ENCODE results near the gene PPP1R12B. TPM values are rescaled to one million over a fixed set of nuclear protein-coding genes. Genes with fewer than 3 reads are reported as not detected.
"Not testable (repeated sequence)": the region's sequence is repeated elsewhere in the genome, so short reads cannot be mapped to it uniquely, and the experiment has no call there.

Gene PPP1R12B
- total RNA-seq, 1 donor from 2014 or later, result 49.1 TPM

DNA sequence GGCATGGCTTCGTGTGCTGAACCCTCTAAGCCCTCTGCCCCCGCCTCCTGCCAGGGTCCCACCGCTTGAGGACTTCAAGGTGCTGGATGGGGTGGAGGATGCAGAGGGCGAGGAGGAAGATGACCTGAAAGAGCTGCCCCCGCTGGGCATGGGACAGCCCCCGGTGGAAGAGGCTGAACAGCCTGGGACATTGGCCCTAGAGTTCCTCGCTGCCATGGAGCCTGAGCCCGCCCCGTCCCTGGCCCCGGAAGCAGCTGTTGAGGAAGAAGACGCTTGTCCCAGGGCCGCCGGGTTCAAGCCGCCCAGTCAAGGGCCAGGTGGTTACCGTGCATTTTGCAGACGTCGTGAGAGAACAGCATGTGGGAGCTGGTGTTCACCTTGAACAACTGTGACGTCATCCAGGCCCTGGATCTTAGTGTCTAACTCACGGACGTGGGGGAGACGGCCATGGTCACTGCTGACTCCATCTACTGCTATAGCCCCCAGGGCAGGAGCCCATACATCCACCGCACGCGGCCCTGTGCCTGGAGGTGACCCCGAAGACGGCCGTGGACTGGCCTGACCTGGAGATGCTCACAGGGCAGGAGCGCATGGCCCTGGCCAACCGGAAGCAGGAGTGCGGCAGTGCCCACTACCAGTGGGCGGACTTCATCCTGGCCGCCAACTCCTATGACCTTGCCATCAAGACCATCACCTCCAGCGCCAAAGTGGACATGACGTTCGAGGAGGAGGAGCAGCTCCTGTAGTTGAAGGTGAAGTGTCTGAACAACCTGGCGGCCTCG, 90.1 kb downstream of the PPP1R12B start:
- no peak overlapping the region for H3K4me3 ChIP-seq
- no peaks in the 10 kb centered on the region for H3K4me1 ChIP-seq
- H3K27me3 ChIP-seq, result no peaks in the 10 kb centered on the region
- H3K9me3 ChIP-seq, result no peaks in the 10 kb centered on the region
- no peak overlapping the region for H3K27ac ChIP-seq
- peaks cover 67% of the 10 kb centered on the region for H3K36me3 ChIP-seq
- peak; percentile 16 for ATAC-seq
- peak; percentile 57 for DNase-seq
- TF ChIP-seq, protein P1, sequence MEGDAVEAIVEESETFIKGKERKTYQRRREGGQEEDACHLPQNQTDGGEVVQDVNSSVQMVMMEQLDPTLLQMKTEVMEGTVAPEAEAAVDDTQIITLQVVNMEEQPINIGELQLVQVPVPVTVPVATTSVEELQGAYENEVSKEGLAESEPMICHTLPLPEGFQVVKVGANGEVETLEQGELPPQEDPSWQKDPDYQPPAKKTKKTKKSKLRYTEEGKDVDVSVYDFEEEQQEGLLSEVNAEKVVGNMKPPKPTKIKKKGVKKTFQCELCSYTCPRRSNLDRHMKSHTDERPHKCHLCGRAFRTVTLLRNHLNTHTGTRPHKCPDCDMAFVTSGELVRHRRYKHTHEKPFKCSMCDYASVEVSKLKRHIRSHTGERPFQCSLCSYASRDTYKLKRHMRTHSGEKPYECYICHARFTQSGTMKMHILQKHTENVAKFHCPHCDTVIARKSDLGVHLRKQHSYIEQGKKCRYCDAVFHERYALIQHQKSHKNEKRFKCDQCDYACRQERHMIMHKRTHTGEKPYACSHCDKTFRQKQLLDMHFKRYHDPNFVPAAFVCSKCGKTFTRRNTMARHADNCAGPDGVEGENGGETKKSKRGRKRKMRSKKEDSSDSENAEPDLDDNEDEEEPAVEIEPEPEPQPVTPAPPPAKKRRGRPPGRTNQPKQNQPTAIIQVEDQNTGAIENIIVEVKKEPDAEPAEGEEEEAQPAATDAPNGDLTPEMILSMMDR (IDR thresholded peaks at IDR 0.05), result no peak
- intact Hi-C loops (cut with DNase I), result no loop called here

DNA sequence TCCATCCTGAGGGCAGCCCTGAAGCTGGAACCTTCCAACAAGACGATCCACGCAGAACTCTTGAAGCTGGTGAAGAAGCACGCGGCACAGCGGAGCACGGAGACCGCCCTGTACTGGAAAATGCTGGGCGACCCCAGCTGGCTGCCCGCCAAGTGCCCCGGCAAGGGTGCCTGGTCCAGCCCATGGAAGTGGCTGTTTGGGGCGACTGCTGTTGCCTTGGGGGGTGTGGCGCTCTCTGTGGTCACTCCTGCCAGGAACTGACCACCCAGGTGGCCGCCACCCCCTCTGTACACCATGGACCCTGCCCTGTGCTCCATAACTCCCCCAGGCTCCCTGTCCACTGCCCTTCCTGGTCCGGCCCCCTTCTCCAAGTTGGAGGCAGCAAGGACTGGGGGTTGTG, 90.8 kb downstream of the PPP1R12B start:
- no peak overlapping the region for H3K4me3 ChIP-seq
- intact Hi-C loops (cut with DNase I), result no loop called here
- TF ChIP-seq, protein P1 (IDR thresholded peaks at IDR 0.05), result no peak
- H3K36me3 ChIP-seq, result peaks cover 64% of the 10 kb centered on the region
- no peak overlapping the region for H3K27ac ChIP-seq
- no peaks in the 10 kb centered on the region for H3K9me3 ChIP-seq
- peak; percentile 56 for DNase-seq
- ATAC-seq, result no peak
- H3K4me1 ChIP-seq, result no peaks in the 10 kb centered on the region
- H3K27me3 ChIP-seq, result no peaks in the 10 kb centered on the region

DNA sequence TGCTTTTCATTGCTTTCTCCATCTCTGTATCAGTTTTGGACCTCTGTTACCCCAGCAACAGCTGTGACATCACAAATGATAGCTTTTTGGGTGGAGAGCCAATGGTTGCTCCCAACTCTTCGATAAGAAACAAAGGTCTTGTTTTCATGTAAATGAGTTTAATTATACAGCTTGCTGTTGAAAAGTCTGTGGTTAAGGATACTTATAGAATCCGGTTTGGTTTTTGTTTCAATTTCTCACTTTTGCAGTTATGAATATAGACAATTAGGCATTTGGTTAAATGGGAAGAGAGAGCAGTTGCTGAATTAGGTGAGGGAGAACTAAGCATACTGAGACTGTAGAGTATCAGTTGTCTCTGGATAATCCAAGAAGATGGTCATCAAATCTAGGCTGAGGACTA, 99.6 kb downstream of the PPP1R12B start:
- H3K4me1 ChIP-seq; H3K36me3 ChIP-seq; DNase-seq; H3K4me3 ChIP-seq; H3K27ac ChIP-seq; ATAC-seq; H3K27me3 ChIP-seq; H3K9me3 ChIP-seq; intact Hi-C loops (cut with DNase I): not testable (repeated sequence)

DNA sequence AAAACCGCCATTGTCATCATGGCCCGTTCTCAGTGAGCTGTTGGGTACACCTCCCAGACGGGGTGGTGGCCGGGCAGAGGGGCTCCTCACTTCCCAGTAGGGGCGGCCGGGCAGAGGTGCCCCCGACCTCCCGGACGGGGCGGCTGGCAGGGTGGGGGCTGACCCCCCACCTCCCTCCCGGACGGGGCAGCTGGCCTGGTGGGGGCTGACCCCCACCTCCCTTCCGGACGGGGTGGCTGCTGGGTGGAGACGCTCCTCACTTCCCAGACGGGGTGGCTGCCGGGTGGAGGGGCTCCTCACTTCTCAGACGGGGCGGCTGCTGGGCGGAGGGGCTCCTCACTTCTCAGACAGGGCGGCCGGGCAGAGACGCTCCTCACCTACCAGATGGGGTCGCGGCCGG, 103.1 kb downstream of the PPP1R12B start:
- H3K4me3 ChIP-seq; H3K27ac ChIP-seq; H3K9me3 ChIP-seq; H3K36me3 ChIP-seq; ATAC-seq; H3K27me3 ChIP-seq; H3K4me1 ChIP-seq; intact Hi-C loops (cut with DNase I); DNase-seq: not testable (repeated sequence)

DNA sequence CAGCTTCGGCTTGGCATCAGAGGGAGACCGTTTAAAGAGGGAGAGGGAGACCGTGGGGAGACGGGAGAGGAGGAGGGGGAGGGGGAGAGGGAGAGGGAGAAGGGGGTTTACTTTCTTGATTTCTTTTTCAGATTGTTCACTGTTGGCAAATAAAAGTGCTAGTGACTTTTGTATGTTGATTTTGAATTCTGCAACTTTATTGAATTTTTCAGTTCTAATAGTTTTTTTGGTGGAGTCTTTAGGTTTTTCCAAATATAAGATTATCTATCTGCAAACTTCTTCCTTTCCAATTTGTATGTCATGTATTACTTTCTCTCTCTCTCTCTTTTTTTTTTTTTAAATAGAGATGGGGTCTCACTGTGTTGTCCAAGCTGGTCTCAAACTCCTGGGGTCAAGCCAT, 104.0 kb downstream of the PPP1R12B start:
- TF ChIP-seq, protein P1 (IDR thresholded peaks at IDR 0.05), result no peak
- H3K27ac ChIP-seq, result no peak overlapping the region
- no peak for ATAC-seq
- H3K27me3 ChIP-seq, result no peaks in the 10 kb centered on the region
- H3K4me1 ChIP-seq, result no peaks in the 10 kb centered on the region
- intact Hi-C loops (cut with DNase I), result no loop called here
- no peak for DNase-seq
- H3K9me3 ChIP-seq, result no peaks in the 10 kb centered on the region
- H3K4me3 ChIP-seq, result no peak overlapping the region
- H3K36me3 ChIP-seq, result peaks cover 6% of the 10 kb centered on the region

DNA sequence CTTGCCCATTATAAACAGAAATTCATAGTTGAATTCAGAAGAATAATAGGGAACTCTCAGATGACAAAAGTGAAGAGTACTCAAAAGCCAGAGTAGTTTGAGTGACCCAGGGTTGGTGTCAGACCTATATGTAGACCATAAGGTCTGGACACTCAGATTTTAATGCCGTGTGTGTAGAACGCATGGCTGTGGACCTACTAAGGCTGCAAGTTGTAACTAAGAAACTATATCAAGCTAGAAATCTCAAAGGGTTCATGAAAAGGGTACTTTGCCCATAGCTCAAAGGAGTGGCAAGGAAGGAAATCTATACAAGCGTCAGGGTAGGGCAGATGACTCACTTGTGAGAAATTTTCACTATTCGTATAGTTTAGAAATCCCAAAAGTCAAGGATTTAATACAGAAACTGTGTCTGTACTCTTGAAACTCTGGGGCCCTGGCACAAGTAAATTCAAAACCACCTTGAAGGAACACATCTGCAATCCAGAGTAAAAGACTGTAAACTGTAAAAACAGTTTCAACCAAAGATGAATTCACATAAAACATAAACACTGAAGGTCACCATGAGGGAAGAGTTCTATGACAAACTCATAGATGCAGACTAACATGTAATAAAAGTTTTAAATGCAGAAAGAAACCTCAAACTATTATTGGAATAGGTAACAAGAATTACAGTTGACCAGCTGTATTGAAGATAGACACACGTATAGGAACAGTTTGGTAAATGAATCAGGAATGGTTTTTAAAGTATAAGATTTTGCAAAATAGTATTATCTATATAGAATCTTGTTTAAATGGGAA, 108.1 kb downstream of the PPP1R12B start:
- not testable (repeated sequence) for H3K27ac ChIP-seq

DNA sequence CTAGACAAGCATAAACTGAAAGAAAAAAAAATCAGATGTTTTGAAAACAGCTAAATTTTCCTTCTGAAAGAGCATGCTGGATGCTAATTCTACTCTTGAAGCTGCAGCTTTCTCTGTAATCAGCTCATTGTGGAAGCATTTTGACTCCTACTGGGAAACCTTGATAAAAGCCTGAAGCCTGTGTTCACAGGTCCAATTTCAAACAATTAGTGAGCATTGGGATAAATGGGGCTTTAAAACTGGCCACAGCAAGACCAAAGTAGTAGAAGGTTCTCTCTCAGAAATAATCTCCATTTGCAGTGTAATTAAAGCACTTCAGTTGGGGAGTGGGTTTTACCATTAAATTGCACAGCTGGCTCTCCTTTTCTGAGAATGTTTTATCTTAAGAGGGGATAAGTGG, 110.2 kb downstream of the PPP1R12B start:
- intact Hi-C loops (cut with DNase I); H3K27ac ChIP-seq; H3K4me3 ChIP-seq: not testable (repeated sequence)

More for the DNA sequence above, 108.1 kb downstream of the PPP1R12B start:
- H3K4me3 ChIP-seq; H3K4me1 ChIP-seq; H3K27me3 ChIP-seq; ATAC-seq; H3K9me3 ChIP-seq; intact Hi-C loops (cut with DNase I); DNase-seq; H3K36me3 ChIP-seq: not testable (repeated sequence)

DNA sequence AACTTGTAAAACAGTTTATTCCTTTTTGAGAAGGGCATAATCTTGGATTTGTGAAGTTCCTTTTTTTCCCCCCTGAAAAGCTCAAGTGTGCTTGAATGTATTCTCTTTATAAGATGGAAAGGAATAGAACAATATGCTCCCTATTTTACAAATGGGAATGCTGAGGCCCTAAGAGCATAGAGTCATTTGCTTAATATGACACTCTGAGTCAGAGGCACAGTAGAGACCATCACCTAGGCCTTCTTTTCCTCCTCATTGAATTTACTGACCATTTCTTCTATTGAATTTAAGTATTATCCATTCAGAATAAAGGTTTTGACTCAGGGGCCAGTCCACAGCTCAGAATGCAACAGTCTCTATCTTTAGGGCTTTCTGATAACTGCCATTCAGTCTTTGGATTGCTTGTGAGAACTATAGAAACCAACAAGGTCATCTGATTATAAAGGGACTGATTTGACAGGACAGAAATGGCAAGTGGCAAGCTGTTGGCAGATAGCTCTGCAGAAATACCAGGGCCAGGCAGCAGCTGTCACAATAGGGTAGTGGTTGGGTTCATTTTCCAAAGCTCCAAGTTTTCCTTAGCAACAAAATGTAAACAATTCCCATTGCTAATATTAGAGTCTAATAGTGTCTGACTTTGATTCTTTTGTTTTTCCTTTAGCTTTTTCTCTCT, 111.1 kb downstream of the PPP1R12B start:
- H3K4me1 ChIP-seq; ATAC-seq; H3K27ac ChIP-seq; DNase-seq; H3K27me3 ChIP-seq; H3K36me3 ChIP-seq; intact Hi-C loops (cut with DNase I); H3K9me3 ChIP-seq; H3K4me3 ChIP-seq: not testable (repeated sequence)

More for the DNA sequence above, 110.2 kb downstream of the PPP1R12B start:
- not testable (repeated sequence) for DNase-seq, H3K4me1 ChIP-seq, H3K36me3 ChIP-seq, H3K27me3 ChIP-seq, H3K9me3 ChIP-seq, ATAC-seq

DNA sequence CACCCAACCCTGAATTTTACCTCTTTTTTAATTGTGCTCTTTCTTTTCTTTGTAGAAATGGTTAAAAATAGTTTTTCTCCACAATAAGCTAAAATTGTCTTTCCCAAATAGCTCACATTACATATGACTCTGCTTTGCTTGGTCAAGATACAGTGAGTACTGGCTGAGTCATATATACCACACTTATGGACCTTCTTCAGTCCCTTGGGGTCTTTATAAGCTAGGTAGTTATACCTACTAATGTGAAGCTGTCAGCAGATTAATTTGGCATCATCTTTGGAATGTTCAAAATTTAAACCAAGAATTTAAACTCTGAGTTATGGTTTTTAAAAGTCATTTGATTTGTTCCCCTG, 111.6 kb downstream of the PPP1R12B start:
- DNase-seq; H3K4me1 ChIP-seq; H3K9me3 ChIP-seq; ATAC-seq; H3K36me3 ChIP-seq; H3K27me3 ChIP-seq; H3K4me3 ChIP-seq; intact Hi-C loops (cut with DNase I): not testable (repeated sequence)
- peak overlapping the region; percentile 40 for H3K27ac ChIP-seq

Data from upper lobe of right lung (tissue), 1 donor.